Vagina (tissue), 2 donors: ENCODE measurements around the gene KCNIP4. TPM values are rescaled to one million over a fixed set of nuclear protein-coding genes. Genes with fewer than 3 reads are reported as not detected.

ENCODE experiments used
- DNase-seq, 2 donors: peaks; one replicate each; pipeline ENCODE4 v3.0.0-alpha.2; 2017; ENCODE audit errors: extremely low spot score in 2 of 2
- H3K27ac ChIP-seq: fragments of 200-600 bp; sonication (generic); one replicate; pipeline ENCODE4 v1.5.1; 2019
- H3K27me3 ChIP-seq: fragments of 200-600 bp; sonication (generic); one replicate; pipeline ENCODE4 v1.5.1; 2019
- H3K36me3 ChIP-seq, 2 donors: fragments of 200-600 bp; sonication (generic); one replicate each; pipeline ENCODE4 v1.5.1; 2017 to 2019
- H3K4me1 ChIP-seq: fragments of 200-600 bp; sonication (generic); one replicate; pipeline ENCODE4 v1.5.1; 2019
- H3K4me3 ChIP-seq, 2 donors: fragments of 200-600 bp; sonication (generic); 1 replicate in 1 of 2; 2 replicates in 1 of 2; pipeline ENCODE4 v1.5.1; 2016 to 2019
- H3K9me3 ChIP-seq: fragments of 200-600 bp; sonication (generic); one replicate; pipeline ENCODE4 v1.5.1; 2019
- CTCF ChIP-seq, 3 experiments: fragments of 450-650 bp in 2 of 3; fragments of 200-600 bp in 1 of 3; sonication (generic) in 1 of 3; IDR thresholded peaks; one replicate each; pipeline ENCODE4 v1.5.1; 2017 to 2019; ENCODE audit warnings: antibody characterized with exemption in 3 of 3, mild to moderate bottlenecking in 2 of 3, moderate library complexity in 2 of 3
- POLR2A ChIP-seq, 2 donors: fragments of 450-650 bp; IDR thresholded peaks; one replicate each; pipeline ENCODE4 v1.6.1; 2017; ENCODE audit warnings: antibody characterized with exemption in 2 of 2, mild to moderate bottlenecking in 2 of 2, moderate library complexity in 2 of 2
- POLR2AphosphoS5 ChIP-seq, 2 donors: sonication (generic); formaldehyde crosslinking; IDR thresholded peaks; one replicate each; pipeline ENCODE4 v1.9.0; 2017; ENCODE audit warnings: antibody characterized with exemption in 2 of 2, mild to moderate bottlenecking in 2 of 2, low read depth in 1 of 2; ENCODE audit not compliant: insufficient read depth in 1 of 2
- intact Hi-C: fragments of 100-400 bp; cut with DNase I; formaldehyde crosslinking; loops from one replicate; pipeline ENCODE4 v1.15.1; 2023
- total RNA-seq: library from RNA; depleted of rRNA; stranded (reverse); fragments of >200 nt; gene quantifications from one replicate; pipeline ENCODE4 v1.2.3, GENCODE V29; 2016

KCNIP4 gene
- total RNA-seq, 1 donor from 2014 or later, result not detected

- Histone ChIP-seq H3K27me3 (no peaks in the 10 kb centered on the region), H3K27ac (no peak overlapping the region), H3K4me3 (no peak overlapping the region), H3K36me3 (no peaks in the 10 kb centered on the region), H3K4me1 (no peaks in the 10 kb centered on the region), H3K9me3 (no peaks in the 10 kb centered on the region)
- intact Hi-C loops, result no loop called here
- no peak for DNase-seq
- TF ChIP-seq POLR2AphosphoS5 (IDR thresholded peaks at IDR 0.05; ENCODE audit: insufficient read depth in 1 of 2, low read depth in 1 of 2) (no peak), POLR2A (IDR thresholded peaks at IDR 0.05) (no peak), CTCF (IDR thresholded peaks at IDR 0.05) (no peak)
Observed at GRCh38 chr4:21113496-21114223, 834.9 kb downstream of the KCNIP4 start.

- H3K36me3 ChIP-seq, result no peaks in the 10 kb centered on the region
- H3K27ac ChIP-seq, result no peak overlapping the region
- no peak for TF ChIP-seq POLR2AphosphoS5 (IDR thresholded peaks at IDR 0.05; ENCODE audit: insufficient read depth in 1 of 2, low read depth in 1 of 2)
- intact Hi-C loops, result no loop called here
- H3K4me3 ChIP-seq, result no peak overlapping the region
- H3K27me3 ChIP-seq, result no peaks in the 10 kb centered on the region
- DNase-seq, result no peak
- H3K4me1 ChIP-seq, result no peaks in the 10 kb centered on the region
- H3K9me3 ChIP-seq, result no peaks in the 10 kb centered on the region
Observed at GRCh38 chr4:21102667-21103066, 845.9 kb downstream of the KCNIP4 start.

- TF ChIP-seq POLR2A (IDR thresholded peaks at IDR 0.05), result no peak
- TF ChIP-seq POLR2AphosphoS5 (IDR thresholded peaks at IDR 0.05; ENCODE audit: insufficient read depth in 1 of 2, low read depth in 1 of 2), result no peak
- TF ChIP-seq CTCF (IDR thresholded peaks at IDR 0.05), result no peak
- Histone ChIP-seq H3K27me3 (no peaks in the 10 kb centered on the region), H3K9me3 (no peaks in the 10 kb centered on the region), H3K36me3 (no peaks in the 10 kb centered on the region), H3K4me1 (no peaks in the 10 kb centered on the region), H3K27ac (no peak overlapping the region), H3K4me3 (no peak overlapping the region)
- intact Hi-C loops, result no loop called here
- no peak for DNase-seq
Observed at GRCh38 chr4:21097865-21098264, 850.7 kb downstream of the KCNIP4 start.

GRCh38 chr4:21097026-21097425 is 851.5 kb downstream of the KCNIP4 start:
- DNase-seq, result no peak
- TF ChIP-seq POLR2AphosphoS5 (IDR thresholded peaks at IDR 0.05; ENCODE audit: insufficient read depth in 1 of 2, low read depth in 1 of 2) (no peak), POLR2A (IDR thresholded peaks at IDR 0.05) (no peak), CTCF (IDR thresholded peaks at IDR 0.05) (no peak)
- Histone ChIP-seq H3K4me1 (no peaks in the 10 kb centered on the region), H3K27me3 (no peaks in the 10 kb centered on the region), H3K4me3 (no peak overlapping the region), H3K27ac (no peak overlapping the region), H3K9me3 (no peaks in the 10 kb centered on the region), H3K36me3 (no peaks in the 10 kb centered on the region)
- intact Hi-C loops, result no loop called here

GRCh38 chr4:21092531-21092930 is 856.0 kb downstream of the KCNIP4 start:
- TF ChIP-seq POLR2A (IDR thresholded peaks at IDR 0.05), result no peak
- TF ChIP-seq CTCF (IDR thresholded peaks at IDR 0.05), result no peak
- no peak for TF ChIP-seq POLR2AphosphoS5 (IDR thresholded peaks at IDR 0.05; ENCODE audit: insufficient read depth in 1 of 2, low read depth in 1 of 2)
- H3K9me3 ChIP-seq, result no peaks in the 10 kb centered on the region
- H3K36me3 ChIP-seq, result no peaks in the 10 kb centered on the region
- no peak overlapping the region for H3K27ac ChIP-seq
- no peak overlapping the region for H3K4me3 ChIP-seq
- H3K4me1 ChIP-seq, result no peaks in the 10 kb centered on the region
- intact Hi-C loops, result no loop called here
- H3K27me3 ChIP-seq, result no peaks in the 10 kb centered on the region
- DNase-seq, result no peak
